ENCODE data around the gene SMCHD1. TPM values are rescaled to one million over a fixed set of nuclear protein-coding genes. Genes with fewer than 3 reads are reported as not detected.

The SMCHD1 gene
- total RNA-seq, 2 donors from 2014 or later: 61.8 to 72.5 TPM

DNA sequence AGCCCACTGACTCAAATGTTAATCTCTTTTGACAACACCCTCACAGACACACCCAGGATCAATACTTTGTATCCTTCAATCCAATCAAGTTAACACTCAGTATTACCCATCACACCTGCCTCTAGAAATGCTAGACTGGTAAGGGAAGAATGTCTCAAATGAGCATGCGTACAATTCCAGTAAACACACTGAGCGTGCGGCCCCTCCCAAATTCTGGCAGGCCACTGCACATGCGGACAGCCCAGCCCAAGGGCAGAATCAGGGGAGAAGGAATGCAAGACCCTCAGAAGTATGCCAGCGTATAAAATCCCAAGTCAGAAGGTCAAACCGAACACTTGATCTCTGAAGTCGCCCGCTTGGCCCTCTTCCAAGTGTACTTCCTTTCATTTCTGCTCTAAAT lies 183.7 kb downstream of the SMCHD1 start:
- H3K27ac Mint-ChIP-seq: no peak overlapping the region

DNA sequence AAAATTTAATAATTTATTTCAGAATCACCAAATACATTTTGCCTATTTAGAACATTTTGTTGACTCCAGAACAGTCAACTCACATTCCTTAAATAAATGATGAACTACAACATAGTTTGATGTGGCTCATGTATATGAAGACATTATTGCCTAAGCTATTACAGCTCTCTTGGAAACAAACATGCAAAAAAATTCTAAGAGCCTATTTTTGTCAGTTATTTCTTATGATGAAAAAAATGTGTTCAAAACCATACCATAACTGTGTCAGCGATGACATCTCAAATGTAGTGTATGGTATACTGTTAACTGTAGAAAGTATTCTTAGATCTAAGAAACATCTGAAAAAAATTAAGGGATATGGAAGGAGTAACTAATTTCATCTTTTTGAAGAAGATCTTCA lies 185.0 kb downstream of the SMCHD1 start:
- H3K36me3 ChIP-seq (ENCODE audit: control insufficient read depth, insufficient read depth, low read length): no peaks in the 10 kb centered on the region
- DNase-seq: no peak
- WGBS, 2 experiments (ENCODE audit: insufficient coverage in 1 of 2, insufficient read length in 1 of 2): 83 to 100% methylated on average over 1 of the region's 1 CpG
- peaks cover 23% of the 10 kb centered on the region for H3K27me3 ChIP-seq (ENCODE audit: control insufficient read depth, insufficient read depth, low read length, poor library complexity, severe bottlenecking)
- no peaks in the 10 kb centered on the region for H3K4me1 ChIP-seq (ENCODE audit: control insufficient read depth, insufficient read depth, low read length)
- no peak overlapping the region for H3K27ac Mint-ChIP-seq
- no peak overlapping the region for H3K4me3 ChIP-seq (ENCODE audit: low read length)
- H3K27me3 Mint-ChIP-seq (ENCODE audit: insufficient read depth): peaks cover 31% of the 10 kb centered on the region
- TF ChIP-seq, protein P1, sequence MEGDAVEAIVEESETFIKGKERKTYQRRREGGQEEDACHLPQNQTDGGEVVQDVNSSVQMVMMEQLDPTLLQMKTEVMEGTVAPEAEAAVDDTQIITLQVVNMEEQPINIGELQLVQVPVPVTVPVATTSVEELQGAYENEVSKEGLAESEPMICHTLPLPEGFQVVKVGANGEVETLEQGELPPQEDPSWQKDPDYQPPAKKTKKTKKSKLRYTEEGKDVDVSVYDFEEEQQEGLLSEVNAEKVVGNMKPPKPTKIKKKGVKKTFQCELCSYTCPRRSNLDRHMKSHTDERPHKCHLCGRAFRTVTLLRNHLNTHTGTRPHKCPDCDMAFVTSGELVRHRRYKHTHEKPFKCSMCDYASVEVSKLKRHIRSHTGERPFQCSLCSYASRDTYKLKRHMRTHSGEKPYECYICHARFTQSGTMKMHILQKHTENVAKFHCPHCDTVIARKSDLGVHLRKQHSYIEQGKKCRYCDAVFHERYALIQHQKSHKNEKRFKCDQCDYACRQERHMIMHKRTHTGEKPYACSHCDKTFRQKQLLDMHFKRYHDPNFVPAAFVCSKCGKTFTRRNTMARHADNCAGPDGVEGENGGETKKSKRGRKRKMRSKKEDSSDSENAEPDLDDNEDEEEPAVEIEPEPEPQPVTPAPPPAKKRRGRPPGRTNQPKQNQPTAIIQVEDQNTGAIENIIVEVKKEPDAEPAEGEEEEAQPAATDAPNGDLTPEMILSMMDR (conservative IDR thresholded peaks at IDR 0.05): no peak
- H3K9me3 ChIP-seq (ENCODE audit: control insufficient read depth, low read length): no peaks in the 10 kb centered on the region
- no peaks in the 10 kb centered on the region for H3K4me1 Mint-ChIP-seq
- H3K9ac ChIP-seq (ENCODE audit: extremely low read depth, low read length, poor library complexity, severe bottlenecking): no peak overlapping the region
- H3K4me3 Mint-ChIP-seq: no peak overlapping the region
- no peak overlapping the region for H3K27ac ChIP-seq (ENCODE audit: low read depth, low read length)
- H3K9me3 Mint-ChIP-seq: peaks cover 22% of the 10 kb centered on the region
- no peaks in the 10 kb centered on the region for H3K36me3 Mint-ChIP-seq (ENCODE audit: low read depth)

More for the DNA sequence above, 183.7 kb downstream of the SMCHD1 start:
- Histone ChIP-seq H3K4me1 (ENCODE audit: control insufficient read depth, insufficient read depth, low read length) (no peaks in the 10 kb centered on the region), H3K9me3 (ENCODE audit: control insufficient read depth, low read length) (no peaks in the 10 kb centered on the region), H3K4me3 (ENCODE audit: low read length) (no peak overlapping the region), H3K27me3 (ENCODE audit: control insufficient read depth, insufficient read depth, low read length, poor library complexity, severe bottlenecking) (peaks cover 10% of the 10 kb centered on the region), H3K9ac (ENCODE audit: extremely low read depth, low read length, poor library complexity, severe bottlenecking) (no peak overlapping the region), H3K27ac (ENCODE audit: low read depth, low read length) (no peak overlapping the region), H3K36me3 (ENCODE audit: control insufficient read depth, insufficient read depth, low read length) (no peaks in the 10 kb centered on the region)
- WGBS, 2 experiments (ENCODE audit: insufficient coverage in 1 of 2, insufficient read length in 1 of 2): 100% methylated on average over 8 of the region's 8 CpGs
- Mint-ChIP-seq H3K4me1 (no peaks in the 10 kb centered on the region), H3K4me3 (no peak overlapping the region), H3K36me3 (ENCODE audit: low read depth) (no peaks in the 10 kb centered on the region), H3K27me3 (ENCODE audit: insufficient read depth) (peaks cover 18% of the 10 kb centered on the region), H3K9me3 (peaks cover 22% of the 10 kb centered on the region)
- TF ChIP-seq, protein P1 (conservative IDR thresholded peaks at IDR 0.05): no peak
- DNase-seq: no peak

GRCh38 chr18:2843146-2843545 lies 187.6 kb downstream of the SMCHD1 start:
- Histone ChIP-seq H3K36me3 (ENCODE audit: control insufficient read depth, insufficient read depth, low read length) (no peaks in the 10 kb centered on the region), H3K4me1 (ENCODE audit: control insufficient read depth, insufficient read depth, low read length) (no peaks in the 10 kb centered on the region), H3K27me3 (ENCODE audit: control insufficient read depth, insufficient read depth, low read length, poor library complexity, severe bottlenecking) (peaks cover 47% of the 10 kb centered on the region), H3K9me3 (ENCODE audit: control insufficient read depth, low read length) (no peaks in the 10 kb centered on the region), H3K9ac (ENCODE audit: extremely low read depth, low read length, poor library complexity, severe bottlenecking) (no peak overlapping the region), H3K4me3 (ENCODE audit: low read length) (no peak overlapping the region), H3K27ac (ENCODE audit: low read depth, low read length) (no peak overlapping the region)
- H3K9me3 Mint-ChIP-seq: peaks cover 11% of the 10 kb centered on the region
- H3K4me3 Mint-ChIP-seq: no peak overlapping the region
- H3K27me3 Mint-ChIP-seq (ENCODE audit: insufficient read depth): peaks cover 49% of the 10 kb centered on the region
- TF ChIP-seq, protein P1 (conservative IDR thresholded peaks at IDR 0.05): no peak
- 93 to 100% methylated on average over 4 to 6 of the region's 6 CpGs for WGBS, 2 experiments (ENCODE audit: insufficient coverage in 1 of 2, insufficient read length in 1 of 2)
- peaks cover 5% of the 10 kb centered on the region for H3K4me1 Mint-ChIP-seq
- DNase-seq: no peak
- H3K36me3 Mint-ChIP-seq (ENCODE audit: low read depth): no peaks in the 10 kb centered on the region
- H3K27ac Mint-ChIP-seq: no peak overlapping the region
